ENCODE data around the gene AMHR2.

DNA sequence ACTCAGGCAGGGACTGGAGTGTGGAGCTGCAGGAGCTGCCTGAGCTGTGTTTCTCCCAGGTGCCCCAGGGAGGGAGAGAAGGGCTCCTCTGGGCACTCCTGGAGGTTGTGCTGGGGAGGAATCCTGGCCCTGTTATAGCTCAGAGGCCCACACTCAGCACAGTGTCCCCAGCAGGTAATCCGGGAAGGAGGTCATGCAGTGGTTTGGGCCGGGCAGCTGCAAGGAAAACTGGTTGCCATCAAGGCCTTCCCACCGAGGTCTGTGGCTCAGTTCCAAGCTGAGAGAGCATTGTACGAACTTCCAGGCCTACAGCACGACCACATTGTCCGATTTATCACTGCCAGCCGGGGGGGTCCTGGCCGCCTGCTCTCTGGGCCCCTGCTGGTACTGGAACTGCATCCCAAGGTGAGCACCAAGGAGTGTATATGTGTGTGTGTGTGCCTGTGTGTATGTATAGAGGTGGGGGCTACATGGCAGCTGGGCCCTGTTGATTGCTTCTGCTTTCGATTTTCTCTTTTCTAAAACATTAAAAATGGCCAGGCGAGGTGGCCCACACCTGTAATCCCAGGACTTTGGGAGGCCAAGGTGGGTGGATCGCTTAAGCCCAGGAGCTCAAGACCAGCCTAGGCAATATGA lies 2.0 kb downstream of the AMHR2 start:
- no peak for TF ChIP-seq ZNF274 (IDR thresholded peaks at IDR 0.05; ENCODE audit: low read depth, low read length)
- no peak for TF ChIP-seq YY1 (IDR thresholded peaks at IDR 0.05; ENCODE audit: insufficient read depth, insufficient read length)
